Fibroblast of pulmonary artery (primary cell): ENCODE measurements around the gene SMCR8.
"Not testable (repeated sequence)": the region's sequence is repeated elsewhere in the genome, so short reads cannot be mapped to it uniquely, and the experiment has no call there.

ENCODE experiments used
- DNase-seq: peaks from one replicate; pipeline ENCODE4 v3.0.0-alpha.2; 2010; ENCODE audit warnings: low read depth
- H3K4me3 ChIP-seq: replicated peaks from 2 replicates; pipeline ENCODE4 v1.5.1; 2011; ENCODE audit warnings: low read depth, mild to moderate bottlenecking, control low read depth, low read length, moderate library complexity
- CTCF ChIP-seq: IDR thresholded peaks from 2 replicates; pipeline ENCODE4 v1.5.1; 2011; ENCODE audit warnings: mild to moderate bottlenecking, control low read depth, low read length, inconsistent platforms; ENCODE audit errors: missing control alignments

Gene SMCR8

DNA sequence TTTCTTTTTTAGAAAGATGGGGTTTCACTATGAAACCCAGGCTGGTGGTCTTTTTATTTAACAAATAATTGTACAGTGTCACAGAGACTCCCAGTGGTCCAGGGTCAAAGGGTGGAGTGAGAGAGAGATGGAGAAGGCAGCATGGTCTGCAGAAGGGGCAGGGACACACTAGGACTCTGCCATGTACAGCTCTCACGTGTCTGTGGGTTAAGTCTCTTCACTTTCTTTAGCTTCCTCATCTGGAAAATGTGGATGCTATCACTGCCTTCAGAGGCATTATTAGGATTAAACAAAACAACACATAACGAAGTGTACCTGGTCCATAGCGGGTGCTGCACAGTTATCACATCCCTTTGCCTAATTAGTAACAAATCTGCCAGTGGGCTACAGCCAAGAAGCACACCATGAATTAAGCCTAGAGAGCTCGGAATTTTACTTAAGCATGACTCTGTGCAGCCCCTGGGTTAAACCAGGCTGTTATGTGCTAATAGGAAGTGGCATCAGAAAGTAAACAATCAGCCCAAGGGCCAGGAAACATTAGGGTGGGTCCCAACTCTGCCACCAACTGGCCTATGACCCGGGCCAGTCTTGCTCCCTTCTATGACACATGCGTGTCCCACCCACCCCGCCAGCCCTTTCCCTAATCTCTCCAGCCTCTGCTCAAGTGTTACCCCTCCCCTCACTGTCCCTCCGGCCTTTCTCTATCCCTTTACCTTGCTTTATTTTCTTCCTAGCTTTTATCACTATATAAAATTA is 14.2 kb upstream of the SMCR8 start:
- H3K4me3 ChIP-seq = no peak overlapping the region
- DNase-seq = no peak
- TF ChIP-seq CTCF = no peak

DNA sequence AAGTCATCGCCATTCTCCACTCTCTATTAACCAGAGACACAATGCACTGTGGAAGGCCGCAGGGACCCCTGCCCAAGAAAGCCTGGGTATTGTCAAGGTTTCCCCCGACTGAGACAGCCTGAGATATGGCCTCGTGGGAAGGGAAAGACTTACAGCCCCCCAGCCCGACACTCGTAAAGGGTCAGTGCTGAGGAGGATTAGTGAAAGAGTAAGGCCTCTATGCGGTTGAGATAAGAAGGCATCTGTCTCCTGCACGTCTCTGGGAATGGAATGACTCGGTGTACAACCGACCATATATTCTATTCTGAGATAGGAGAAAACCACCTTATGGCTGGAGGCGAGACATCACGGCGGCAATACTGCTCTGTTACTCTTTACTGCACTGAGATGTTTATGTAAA is 11.9 kb upstream of the SMCR8 start:
- not testable (repeated sequence) for H3K4me3 ChIP-seq, DNase-seq

DNA sequence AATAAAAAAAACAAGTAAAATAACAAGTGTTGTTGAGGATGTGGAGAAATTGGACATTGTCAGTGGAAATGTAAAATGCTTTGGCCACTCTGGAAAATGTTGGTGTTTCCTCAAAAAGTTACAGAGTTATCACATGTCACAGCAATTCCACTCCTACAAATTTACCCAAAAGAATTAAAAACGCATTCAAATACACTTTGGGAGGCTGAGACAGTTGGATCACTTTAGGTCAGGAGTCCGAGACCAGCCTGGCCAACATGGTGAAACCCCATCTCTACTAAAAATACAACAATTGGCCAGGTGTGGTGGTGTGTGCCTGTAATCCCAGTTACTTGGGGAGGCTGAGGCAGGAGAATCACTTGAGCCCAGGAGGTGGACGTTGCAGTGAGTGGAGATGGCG is 5.9 kb upstream of the SMCR8 start:
- no peak overlapping the region for H3K4me3 ChIP-seq

DNA sequence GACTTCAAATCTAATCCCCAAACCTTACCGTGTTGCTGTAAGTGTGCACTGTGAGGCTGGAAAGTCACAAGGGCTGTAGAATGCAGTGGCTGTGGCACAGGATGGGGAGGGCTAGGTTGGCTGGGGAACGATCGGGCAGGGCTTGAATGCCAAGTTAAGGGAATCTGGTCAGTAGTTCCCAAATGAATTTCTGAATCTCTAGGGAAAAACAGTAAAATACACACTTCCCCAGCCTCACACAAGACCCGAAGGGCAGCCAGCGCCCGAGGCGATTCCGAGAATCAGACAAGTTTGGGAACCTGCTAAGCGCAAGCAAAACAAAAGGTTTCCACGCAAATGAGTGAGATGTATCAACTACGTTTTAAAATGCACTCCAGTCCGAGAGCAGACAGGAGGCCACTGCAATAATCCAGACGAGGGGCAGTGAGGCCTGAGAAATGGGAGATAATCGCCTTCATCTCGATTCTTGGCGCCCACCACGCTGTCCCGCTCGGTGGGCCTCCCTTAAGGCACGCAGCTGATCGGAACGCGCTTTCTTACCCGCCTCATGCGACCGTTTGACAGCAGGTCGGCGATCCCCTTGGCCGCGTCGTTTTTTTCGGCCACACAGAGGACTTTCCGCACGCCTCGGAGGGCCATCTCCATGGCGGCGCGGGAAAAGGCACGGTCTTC is 898 bp upstream of the SMCR8 start:
- peak overlapping the region; percentile 83 for H3K4me3 ChIP-seq
- DNase-seq = peak; percentile 16

More for the DNA sequence above, 5.9 kb upstream of the SMCR8 start:
- no peak for TF ChIP-seq CTCF
- DNase-seq = no peak

DNA sequence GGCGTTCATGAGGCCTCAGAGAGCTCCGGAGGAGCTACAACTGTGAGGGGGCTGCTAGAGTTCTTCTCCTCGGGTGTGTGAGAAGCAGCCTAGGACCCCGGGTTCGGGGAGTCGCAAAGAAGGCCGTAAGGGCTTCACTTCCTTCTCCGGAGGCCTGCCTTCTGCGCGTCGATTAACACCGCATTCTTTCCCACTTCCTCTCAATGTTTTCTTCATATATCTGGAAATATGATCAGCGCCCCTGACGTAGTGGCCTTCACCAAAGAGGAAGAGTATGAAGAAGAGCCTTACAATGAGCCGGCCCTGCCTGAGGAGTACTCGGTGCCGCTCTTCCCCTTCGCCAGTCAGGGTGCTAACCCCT is 449 bp downstream of the SMCR8 start:
- DNase-seq = peak; percentile 11
- peak overlapping the region; percentile 83 for H3K4me3 ChIP-seq
- TF ChIP-seq CTCF = no peak

More for the DNA sequence above, 898 bp upstream of the SMCR8 start:
- no peak for TF ChIP-seq CTCF

- no peak for TF ChIP-seq CTCF
- DNase-seq = no peak
- H3K4me3 ChIP-seq = peak overlapping the region; percentile 83
Observed at GRCh38 chr17:18315961-18316360, 868 bp downstream of the SMCR8 start.

DNA sequence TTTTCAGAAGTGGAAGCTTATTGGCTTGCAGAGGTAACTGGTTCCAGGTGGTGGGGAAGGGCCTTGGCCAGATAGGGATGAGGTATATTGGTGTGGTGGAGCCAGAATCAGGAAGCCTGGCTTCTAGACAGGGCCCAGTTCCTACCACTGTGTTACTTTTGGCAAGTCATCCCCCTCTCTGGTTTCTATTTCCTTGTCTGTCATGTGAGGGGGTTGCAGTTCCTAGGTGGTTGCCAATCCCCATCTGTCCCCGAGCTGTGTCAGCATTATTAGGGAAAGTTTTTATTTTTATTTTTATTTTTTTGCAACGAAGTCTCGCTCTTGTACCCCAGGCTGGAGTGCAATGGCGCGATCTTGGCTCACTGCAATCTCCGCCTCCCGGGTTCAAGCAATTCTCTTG is 3.0 kb downstream of the SMCR8 start:
- H3K4me3 ChIP-seq = peak overlapping the region; percentile 4
- no peak for TF ChIP-seq CTCF
- DNase-seq = no peak
